Mesenchymal stem cell (in vitro differentiated cells and primary cell): ENCODE measurements around the gene MRPL49.
A peak's percentile ranks its signal among the peaks of the same experiment; 100 is the strongest.

Source experiments
- DNase-seq: peaks from one replicate; pipeline ENCODE4 v3.0.0-alpha.2; 2013
- H2AFZ ChIP-seq: one replicate; pipeline ENCODE4 v1.6.1; 2013; ENCODE audit warnings: low read depth, mild to moderate bottlenecking, control low read depth, inconsistent platforms, low read length, moderate library complexity
- H2AK5ac ChIP-seq: 2 replicates; pipeline ENCODE4 v1.6.1; 2013; ENCODE audit warnings: low read length, moderate library complexity, mild to moderate bottlenecking, inconsistent platforms; ENCODE audit not compliant: severe bottlenecking
- H2BK120ac ChIP-seq: one replicate; pipeline ENCODE4 v1.6.1; 2013; ENCODE audit warnings: low read depth, mild to moderate bottlenecking, inconsistent platforms, low read length, moderate library complexity
- H2BK12ac ChIP-seq, 2 experiments: one replicate each; pipeline ENCODE4 v1.6.1; 2013; ENCODE audit warnings: inconsistent platforms in 2 of 2, low read length in 2 of 2, mild to moderate bottlenecking in 2 of 2, moderate library complexity in 2 of 2, control low read depth in 1 of 2
- H2BK15ac ChIP-seq: one replicate; pipeline ENCODE4 v1.6.1; 2013; ENCODE audit warnings: mild to moderate bottlenecking, low read depth, inconsistent platforms; ENCODE audit not compliant: poor library complexity, severe bottlenecking
- H2BK5ac ChIP-seq: 2 replicates; pipeline ENCODE4 v1.6.1; 2013; ENCODE audit warnings: low read depth, mild to moderate bottlenecking, low read length, control low read depth, inconsistent platforms; ENCODE audit not compliant: poor library complexity, severe bottlenecking
- H3K14ac ChIP-seq, 2 experiments: one replicate each; pipeline ENCODE4 v1.6.1; 2013; ENCODE audit warnings: inconsistent platforms in 2 of 2, low read length in 2 of 2, control low read depth in 1 of 2, mild to moderate bottlenecking in 1 of 2, moderate library complexity in 1 of 2
- H3K18ac ChIP-seq, 2 experiments: one replicate each; pipeline ENCODE4 v1.6.1; 2013; ENCODE audit warnings: inconsistent platforms in 2 of 2, low read length in 2 of 2, control low read depth in 1 of 2, low read depth in 1 of 2, mild to moderate bottlenecking in 1 of 2
- H3K23ac ChIP-seq, 2 experiments: one replicate each; pipeline ENCODE4 v1.6.1; 2013; ENCODE audit warnings: inconsistent platforms in 2 of 2, low read length in 2 of 2, mild to moderate bottlenecking in 2 of 2, moderate library complexity in 2 of 2, control low read depth in 1 of 2
- H3K27ac ChIP-seq: 2 replicates; pipeline ENCODE4 v1.5.1; 2013; ENCODE audit warnings: mild to moderate bottlenecking, moderate library complexity, low read length, control low read depth, inconsistent platforms; ENCODE audit not compliant: poor library complexity, severe bottlenecking
- H3K27me3 ChIP-seq, 2 experiments: 2 replicates each; pipeline versions ENCODE4 v1.6.1 to v1.7.0; 2013; ENCODE audit warnings: low read length in 2 of 2, mild to moderate bottlenecking in 2 of 2, moderate library complexity in 2 of 2, control low read depth in 1 of 2, inconsistent platforms in 1 of 2; ENCODE audit not compliant: control insufficient read depth in 1 of 2, insufficient read depth in 1 of 2
- H3K36me3 ChIP-seq, 2 experiments: 2 replicates each; pipeline versions ENCODE4 v1.6.1 to v1.7.0; 2013; ENCODE audit warnings: low read length in 2 of 2, control low read depth in 1 of 2, inconsistent platforms in 1 of 2, low read depth in 1 of 2, mild to moderate bottlenecking in 1 of 2; ENCODE audit not compliant: insufficient read depth in 2 of 2, control insufficient read depth in 1 of 2
- H3K4ac ChIP-seq, 2 experiments: one replicate each; pipeline ENCODE4 v1.6.1; 2013; ENCODE audit warnings: inconsistent platforms in 2 of 2, low read length in 2 of 2, mild to moderate bottlenecking in 2 of 2, moderate library complexity in 2 of 2, control low read depth in 1 of 2, low read depth in 1 of 2
- H3K4me1 ChIP-seq: 2 replicates; pipeline ENCODE4 v1.6.1; 2013; ENCODE audit warnings: low read depth, low read length, control low read depth; ENCODE audit not compliant: control insufficient read depth, insufficient read depth
- H3K4me2 ChIP-seq: 2 replicates; pipeline ENCODE4 v1.6.1; 2013; ENCODE audit warnings: low read length, mild to moderate bottlenecking, inconsistent platforms; ENCODE audit not compliant: poor library complexity, severe bottlenecking
- H3K4me3 ChIP-seq, 2 experiments: 2 replicates each; pipeline versions ENCODE4 v1.5.1 to v1.7.0; 2013; ENCODE audit warnings: low read length in 2 of 2, mild to moderate bottlenecking in 2 of 2, control low read depth in 1 of 2, low read depth in 1 of 2; ENCODE audit not compliant: insufficient read depth in 1 of 2
- H3K79me1 ChIP-seq: replicated peaks from 2 replicates; pipeline ENCODE4 v1.6.1; 2013; ENCODE audit warnings: mild to moderate bottlenecking, control low read depth, low read length, inconsistent platforms; ENCODE audit not compliant: poor library complexity, severe bottlenecking
- H3K9ac ChIP-seq: 2 replicates; pipeline ENCODE4 v1.7.0; 2013; ENCODE audit warnings: mild to moderate bottlenecking, low read length, moderate library complexity
- H3K9me3 ChIP-seq: 2 replicates; pipeline ENCODE4 v1.7.0; 2013; ENCODE audit warnings: mild to moderate bottlenecking, low read length; ENCODE audit not compliant: control insufficient read depth
- H4K8ac ChIP-seq: one replicate; pipeline ENCODE4 v1.6.1; 2013; ENCODE audit warnings: inconsistent platforms, mild to moderate bottlenecking, low read length, moderate library complexity
- H4K91ac ChIP-seq: one replicate; pipeline ENCODE4 v1.6.1; 2013; ENCODE audit warnings: mild to moderate bottlenecking, low read length, inconsistent platforms
- WGBS: methylation state at CpG from one replicate; pipeline ENCODE4 v1.1.7; 2013; ENCODE audit warnings: mixed read lengths; 5-methylcytosine and 5-hydroxymethylcytosine counted together

Gene MRPL49

GRCh38 chr11:65084598-65085375 is 37.3 kb upstream of the MRPL49 start:
- H3K79me1 ChIP-seq = peaks cover 37% of the 10 kb centered on the region
- H3K14ac ChIP-seq = peak overlapping the region in 1 of 2 experiments; percentile 90
- H3K4me1 ChIP-seq = peaks cover 11% of the 10 kb centered on the region
- H3K23ac ChIP-seq = peak overlapping the region in 1 of 2 experiments; percentile 23
- peak overlapping the region; percentile 17 for H2AK5ac ChIP-seq
- peak overlapping the region; percentile 16 for H3K27ac ChIP-seq
- H3K4ac ChIP-seq = peak overlapping the region in 1 of 2 experiments; percentile 93
- peak overlapping the region; percentile 52 to 94 for H3K18ac ChIP-seq
- H3K4me2 ChIP-seq = peak overlapping the region; percentile 83
- H4K8ac ChIP-seq = peak overlapping the region; percentile 94
- no peak overlapping the region for H2BK15ac ChIP-seq
- 57% methylated on average over 22 of the region's 23 CpGs for WGBS
- peak overlapping the region; percentile 9 for H2BK120ac ChIP-seq
- peak overlapping the region; percentile 86 to 89 for H3K4me3 ChIP-seq
- peak overlapping the region; percentile 64 for H4K91ac ChIP-seq
- peak overlapping the region; percentile 25 to 64 for H2BK12ac ChIP-seq
- no peak for DNase-seq
- H3K27me3 ChIP-seq = no peaks in the 10 kb centered on the region
- H3K36me3 ChIP-seq = peaks cover 45 to 48% of the 10 kb centered on the region in 2 experiments
- peak overlapping the region; percentile 94 for H3K9ac ChIP-seq
- H2AFZ ChIP-seq = peak overlapping the region; percentile 56
- H2BK5ac ChIP-seq = no peak overlapping the region
- no peaks in the 10 kb centered on the region for H3K9me3 ChIP-seq

GRCh38 chr11:65085446-65085845 is 36.7 kb upstream of the MRPL49 start:
- no peak overlapping the region for H2AK5ac ChIP-seq
- DNase-seq = no peak
- H3K79me1 ChIP-seq = peaks cover 33% of the 10 kb centered on the region
- no peak overlapping the region for H2AFZ ChIP-seq
- H2BK15ac ChIP-seq = no peak overlapping the region
- peaks cover 11% of the 10 kb centered on the region for H3K4me1 ChIP-seq
- H3K27ac ChIP-seq = no peak overlapping the region
- no peak overlapping the region for H3K23ac ChIP-seq
- peak overlapping the region; percentile 94 for H3K9ac ChIP-seq
- no peak overlapping the region for H2BK12ac ChIP-seq
- H3K4me3 ChIP-seq = peak overlapping the region in 1 of 2 experiments; percentile 89
- H3K14ac ChIP-seq = no peak overlapping the region
- H3K4me2 ChIP-seq = no peak overlapping the region
- H3K36me3 ChIP-seq = peaks cover 43 to 51% of the 10 kb centered on the region in 2 experiments
- H3K9me3 ChIP-seq = no peaks in the 10 kb centered on the region
- H2BK120ac ChIP-seq = no peak overlapping the region
- no peak overlapping the region for H3K18ac ChIP-seq
- H4K91ac ChIP-seq = no peak overlapping the region
- 94% methylated on average over 4 of the region's 4 CpGs for WGBS
- H2BK5ac ChIP-seq = no peak overlapping the region
- no peak overlapping the region for H3K4ac ChIP-seq
- H4K8ac ChIP-seq = no peak overlapping the region
- H3K27me3 ChIP-seq = no peaks in the 10 kb centered on the region

DNA sequence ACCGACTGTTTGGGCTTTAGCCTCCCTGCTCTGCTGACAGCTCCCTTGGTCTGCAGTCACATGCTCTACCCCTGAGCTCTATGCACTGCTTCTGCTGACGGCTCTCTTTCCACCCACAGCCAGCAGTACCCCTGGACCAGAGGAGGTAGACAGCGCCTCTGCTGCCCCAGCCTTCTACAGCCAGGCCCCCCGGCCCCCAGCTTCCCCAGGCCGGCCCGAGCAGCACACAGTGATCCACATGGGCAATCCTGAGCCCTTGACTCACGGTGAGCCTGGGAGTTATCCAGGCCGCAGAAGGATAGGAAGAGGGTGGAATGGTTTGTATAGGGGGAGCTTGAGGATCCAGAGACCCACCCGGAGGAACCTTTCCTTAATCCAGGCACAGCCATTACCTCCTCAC is 35.3 kb upstream of the MRPL49 start:
- no peak overlapping the region for H3K23ac ChIP-seq
- no peak overlapping the region for H2AK5ac ChIP-seq
- no peak overlapping the region for H3K4ac ChIP-seq
- H3K27ac ChIP-seq = no peak overlapping the region
- no peak overlapping the region for H4K91ac ChIP-seq
- no peak overlapping the region for H2BK12ac ChIP-seq
- H4K8ac ChIP-seq = no peak overlapping the region
- peaks cover 28% of the 10 kb centered on the region for H3K79me1 ChIP-seq
- DNase-seq = no peak
- H3K4me2 ChIP-seq = no peak overlapping the region
- H2AFZ ChIP-seq = no peak overlapping the region
- H2BK120ac ChIP-seq = no peak overlapping the region
- no peaks in the 10 kb centered on the region for H3K9me3 ChIP-seq
- H2BK15ac ChIP-seq = no peak overlapping the region
- no peak overlapping the region for H3K9ac ChIP-seq
- H2BK5ac ChIP-seq = no peak overlapping the region
- peaks cover 46 to 53% of the 10 kb centered on the region in 2 experiments for H3K36me3 ChIP-seq
- peaks cover 11% of the 10 kb centered on the region for H3K4me1 ChIP-seq
- H3K4me3 ChIP-seq = no peak overlapping the region
- H3K27me3 ChIP-seq = no peaks in the 10 kb centered on the region
- 99% methylated on average over 9 of the region's 9 CpGs for WGBS
- H3K18ac ChIP-seq = no peak overlapping the region
- H3K14ac ChIP-seq = no peak overlapping the region

- no peaks in the 10 kb centered on the region for H3K9me3 ChIP-seq
- H2BK120ac ChIP-seq = no peak overlapping the region
- H3K4me3 ChIP-seq = no peak overlapping the region
- no peak overlapping the region for H3K23ac ChIP-seq
- no peak overlapping the region for H2AK5ac ChIP-seq
- no peak overlapping the region for H4K91ac ChIP-seq
- WGBS = 93% methylated on average over 11 of the region's 11 CpGs
- H3K36me3 ChIP-seq = peaks cover 46 to 53% of the 10 kb centered on the region in 2 experiments
- no peaks in the 10 kb centered on the region for H3K27me3 ChIP-seq
- no peak overlapping the region for H3K18ac ChIP-seq
- no peak overlapping the region for H3K9ac ChIP-seq
- no peak overlapping the region for H3K27ac ChIP-seq
- no peak overlapping the region for H3K4ac ChIP-seq
- no peak overlapping the region for H3K14ac ChIP-seq
- peaks cover 11% of the 10 kb centered on the region for H3K4me1 ChIP-seq
- H2BK15ac ChIP-seq = no peak overlapping the region
- H3K79me1 ChIP-seq = peaks cover 24% of the 10 kb centered on the region
- no peak overlapping the region for H3K4me2 ChIP-seq
- H2BK5ac ChIP-seq = no peak overlapping the region
- no peak overlapping the region for H2AFZ ChIP-seq
- no peak overlapping the region for H4K8ac ChIP-seq
- DNase-seq = no peak
- no peak overlapping the region for H2BK12ac ChIP-seq
Observed at GRCh38 chr11:65087216-65087615, 34.9 kb upstream of the MRPL49 start.
